GM23338 (cell line): ENCODE measurements around the gene GP1BB.

Experiments
- CREB1 ChIP-seq: fragments of 250-450 bp; sonication (Bioruptor Pico); IDR thresholded peaks from 2 replicates; pipeline ENCODE4 v1.5.0; 2020; ENCODE audit warnings: low read depth, mild to moderate bottlenecking, moderate library complexity
- EZH2 ChIP-seq: fragments of 200-600 bp; sonication (generic); IDR thresholded peaks from one replicate; pipeline ENCODE4 v1.8.0; 2017; ENCODE audit warnings: antibody characterized with exemption, mild to moderate bottlenecking, low read depth; ENCODE audit not compliant: unreplicated experiment
- EZH2phosphoT487 ChIP-seq: fragments of 200-600 bp; sonication (generic); IDR thresholded peaks from one replicate; pipeline ENCODE4 v1.8.1; 2018; ENCODE audit warnings: antibody characterized with exemption; ENCODE audit not compliant: unreplicated experiment
- JUNB ChIP-seq: IDR thresholded peaks from one replicate; pipeline ENCODE4 v1.6.1; 2016; ENCODE audit warnings: antibody characterized with exemption; ENCODE audit not compliant: unreplicated experiment
- POLR2AphosphoS5 ChIP-seq: IDR thresholded peaks from 2 replicates; pipeline ENCODE4 v1.6.1; 2016; ENCODE audit warnings: antibody characterized with exemption, low read depth
- TF ChIP-seq, protein P1 (sequence below): IDR thresholded peaks from one replicate; pipeline ENCODE4 v1.6.1; 2018; ENCODE audit warnings: antibody characterized with exemption; ENCODE audit not compliant: unreplicated experiment
- TF ChIP-seq, protein P2 (sequence below), 2 experiments: fragments of 200-600 bp in 1 of 2; sonication (generic) in 1 of 2; conservative IDR thresholded peaks; 2 replicates each; pipeline versions ENCODE4 v1.5.1 to v1.6.1; 2016 to 2017; ENCODE audit warnings: antibody characterized with exemption in 2 of 2, low read depth in 2 of 2, mild to moderate bottlenecking in 2 of 2, moderate library complexity in 1 of 2

DNA sequence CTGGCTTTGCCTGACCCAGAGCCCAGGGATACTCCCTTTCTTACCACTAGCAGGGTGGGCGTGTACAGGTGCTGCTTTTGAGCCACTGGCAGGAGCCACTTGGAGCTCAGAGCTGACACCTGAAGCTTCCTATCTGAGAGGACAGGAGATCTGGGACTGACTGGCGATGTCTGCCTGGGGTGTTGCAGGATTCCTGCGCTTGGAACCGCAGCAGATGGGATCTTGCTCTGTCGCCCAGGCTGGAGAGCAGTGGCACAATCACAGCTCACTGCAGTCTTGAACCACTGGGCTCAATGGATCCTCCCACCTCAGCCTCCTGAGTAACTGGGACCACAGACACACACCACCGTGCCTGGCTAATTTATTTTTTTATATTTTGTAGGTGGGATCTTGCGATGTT lies 17.7 kb downstream of the GP1BB start:
- TF ChIP-seq, protein P1, sequence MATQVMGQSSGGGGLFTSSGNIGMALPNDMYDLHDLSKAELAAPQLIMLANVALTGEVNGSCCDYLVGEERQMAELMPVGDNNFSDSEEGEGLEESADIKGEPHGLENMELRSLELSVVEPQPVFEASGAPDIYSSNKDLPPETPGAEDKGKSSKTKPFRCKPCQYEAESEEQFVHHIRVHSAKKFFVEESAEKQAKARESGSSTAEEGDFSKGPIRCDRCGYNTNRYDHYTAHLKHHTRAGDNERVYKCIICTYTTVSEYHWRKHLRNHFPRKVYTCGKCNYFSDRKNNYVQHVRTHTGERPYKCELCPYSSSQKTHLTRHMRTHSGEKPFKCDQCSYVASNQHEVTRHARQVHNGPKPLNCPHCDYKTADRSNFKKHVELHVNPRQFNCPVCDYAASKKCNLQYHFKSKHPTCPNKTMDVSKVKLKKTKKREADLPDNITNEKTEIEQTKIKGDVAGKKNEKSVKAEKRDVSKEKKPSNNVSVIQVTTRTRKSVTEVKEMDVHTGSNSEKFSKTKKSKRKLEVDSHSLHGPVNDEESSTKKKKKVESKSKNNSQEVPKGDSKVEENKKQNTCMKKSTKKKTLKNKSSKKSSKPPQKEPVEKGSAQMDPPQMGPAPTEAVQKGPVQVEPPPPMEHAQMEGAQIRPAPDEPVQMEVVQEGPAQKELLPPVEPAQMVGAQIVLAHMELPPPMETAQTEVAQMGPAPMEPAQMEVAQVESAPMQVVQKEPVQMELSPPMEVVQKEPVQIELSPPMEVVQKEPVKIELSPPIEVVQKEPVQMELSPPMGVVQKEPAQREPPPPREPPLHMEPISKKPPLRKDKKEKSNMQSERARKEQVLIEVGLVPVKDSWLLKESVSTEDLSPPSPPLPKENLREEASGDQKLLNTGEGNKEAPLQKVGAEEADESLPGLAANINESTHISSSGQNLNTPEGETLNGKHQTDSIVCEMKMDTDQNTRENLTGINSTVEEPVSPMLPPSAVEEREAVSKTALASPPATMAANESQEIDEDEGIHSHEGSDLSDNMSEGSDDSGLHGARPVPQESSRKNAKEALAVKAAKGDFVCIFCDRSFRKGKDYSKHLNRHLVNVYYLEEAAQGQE, result no peak
- TF ChIP-seq, protein P2, sequence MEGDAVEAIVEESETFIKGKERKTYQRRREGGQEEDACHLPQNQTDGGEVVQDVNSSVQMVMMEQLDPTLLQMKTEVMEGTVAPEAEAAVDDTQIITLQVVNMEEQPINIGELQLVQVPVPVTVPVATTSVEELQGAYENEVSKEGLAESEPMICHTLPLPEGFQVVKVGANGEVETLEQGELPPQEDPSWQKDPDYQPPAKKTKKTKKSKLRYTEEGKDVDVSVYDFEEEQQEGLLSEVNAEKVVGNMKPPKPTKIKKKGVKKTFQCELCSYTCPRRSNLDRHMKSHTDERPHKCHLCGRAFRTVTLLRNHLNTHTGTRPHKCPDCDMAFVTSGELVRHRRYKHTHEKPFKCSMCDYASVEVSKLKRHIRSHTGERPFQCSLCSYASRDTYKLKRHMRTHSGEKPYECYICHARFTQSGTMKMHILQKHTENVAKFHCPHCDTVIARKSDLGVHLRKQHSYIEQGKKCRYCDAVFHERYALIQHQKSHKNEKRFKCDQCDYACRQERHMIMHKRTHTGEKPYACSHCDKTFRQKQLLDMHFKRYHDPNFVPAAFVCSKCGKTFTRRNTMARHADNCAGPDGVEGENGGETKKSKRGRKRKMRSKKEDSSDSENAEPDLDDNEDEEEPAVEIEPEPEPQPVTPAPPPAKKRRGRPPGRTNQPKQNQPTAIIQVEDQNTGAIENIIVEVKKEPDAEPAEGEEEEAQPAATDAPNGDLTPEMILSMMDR (conservative IDR thresholded peaks at IDR 0.05; ENCODE audit: low read depth in 2 of 2), result no peak
- TF ChIP-seq POLR2AphosphoS5 (no peak), EZH2 (no peak), JUNB (no peak), CREB1 (CRISPR knock-in tag) (no peak), EZH2phosphoT487 (no peak)
